IMR-90 (cell line): ENCODE data around the gene CIC. TPM values are rescaled to one million over a fixed set of nuclear protein-coding genes. Genes with fewer than 3 reads are reported as not detected.
"Not testable (repeated sequence)": the region's sequence is repeated elsewhere in the genome, so short reads cannot be mapped to it uniquely, and the experiment has no call there.

ENCODE experiments used
- ATAC-seq: fragments of 200-7000 bp; cut with Tn5 transposase; 2 replicates; pipeline ENCODE4 v1.9.1; 2020; ENCODE audit warnings: low read depth, mild to moderate bottlenecking, moderate library complexity
- BruUV-seq: library from RNA; stranded (reverse); fragments of 400-500 nt; replicated peaks from 2 replicates; lab custom pipeline; 2021; lab: Mats Ljungman, UMichigan
- CTCF ChIA-PET: fragments of 300-600 bp; formaldehyde crosslinking; extraction: SDS; loops from one replicate; lab custom pipeline; 2021; ENCODE audit warnings: antibody characterized with exemption; lab: Yijun Ruan, JAX
- POLR2A ChIA-PET: fragments of 300-600 bp; sonication (Branson Sonifier 250); formaldehyde crosslinking; loops from one replicate; lab custom pipeline; 2022; ENCODE audit warnings: antibody characterized with exemption; ENCODE audit not compliant: unreplicated experiment; lab: Charles Lee
- DNase-seq: peaks from one replicate; pipeline ENCODE4 v3.0.0; 2013
- H2AFZ ChIP-seq: replicated peaks from 2 replicates; pipeline ENCODE3; 2013; ENCODE audit warnings: low read length, mild to moderate bottlenecking; ENCODE audit not compliant: poor library complexity
- H2AK5ac ChIP-seq: 2 replicates; pipeline ENCODE4 v1.6.1; 2013; ENCODE audit warnings: low read depth, low read length, inconsistent platforms
- H2AK9ac ChIP-seq: replicated peaks from 2 replicates; pipeline ENCODE3; 2013; ENCODE audit warnings: mild to moderate bottlenecking, low read depth, low read length, moderate library complexity; ENCODE audit not compliant: poor library complexity
- H2BK120ac ChIP-seq: 2 replicates; pipeline ENCODE4 v1.6.1; 2013; ENCODE audit warnings: low read depth, low read length, inconsistent platforms
- H2BK15ac ChIP-seq: 3 replicates; pipeline ENCODE4 v1.6.1; 2013; ENCODE audit warnings: low read depth, low read length, inconsistent platforms
- H2BK20ac ChIP-seq: 2 replicates; pipeline ENCODE4 v1.6.1; 2013; ENCODE audit warnings: low read depth, mild to moderate bottlenecking, inconsistent platforms, low read length, moderate library complexity
- H2BK5ac ChIP-seq: 2 replicates; pipeline ENCODE4 v1.6.1; 2013; ENCODE audit warnings: mild to moderate bottlenecking, low read depth, low read length, inconsistent platforms; ENCODE audit not compliant: poor library complexity, severe bottlenecking
- H3K14ac ChIP-seq: replicated peaks from 2 replicates; pipeline ENCODE4 v1.6.1; 2013; ENCODE audit warnings: low read depth, low read length, inconsistent platforms
- H3K18ac ChIP-seq: 2 replicates; pipeline ENCODE4 v1.6.1; 2013; ENCODE audit warnings: low read depth, low read length, control low read depth
- H3K23ac ChIP-seq: 2 replicates; pipeline ENCODE4 v1.6.1; 2013; ENCODE audit warnings: low read depth, low read length, inconsistent platforms
- H3K27ac ChIP-seq: 2 replicates; pipeline ENCODE4 v1.5.1; 2013; ENCODE audit warnings: mild to moderate bottlenecking, control low read depth, low read length; ENCODE audit not compliant: insufficient read depth
- H3K27me3 ChIP-seq: 2 replicates; pipeline ENCODE4 v1.6.1; 2013; ENCODE audit warnings: low read length; ENCODE audit not compliant: control insufficient read depth, insufficient read depth
- H3K36me3 ChIP-seq: 2 replicates; pipeline ENCODE4 v1.6.1; 2013; ENCODE audit warnings: low read length, mixed read lengths; ENCODE audit not compliant: control insufficient read depth, insufficient read depth
- H3K4ac ChIP-seq: 2 replicates; pipeline ENCODE4 v1.6.1; 2013; ENCODE audit warnings: low read depth, low read length, inconsistent platforms
- H3K4me1 ChIP-seq: 2 replicates; pipeline ENCODE4 v1.6.1; 2013; ENCODE audit warnings: low read length, mixed read lengths; ENCODE audit not compliant: control insufficient read depth, insufficient read depth
- H3K4me2 ChIP-seq: 2 replicates; pipeline ENCODE4 v1.6.1; 2013; ENCODE audit warnings: low read depth, mild to moderate bottlenecking, control low read depth, low read length, moderate library complexity
- H3K4me3 ChIP-seq: 2 replicates; pipeline ENCODE4 v1.5.1; 2013; ENCODE audit warnings: low read depth, mild to moderate bottlenecking, control low read depth, low read length, moderate library complexity; ENCODE audit not compliant: insufficient read depth
- H3K56ac ChIP-seq: 2 replicates; pipeline ENCODE4 v1.6.1; 2013; ENCODE audit warnings: low read length, inconsistent platforms; ENCODE audit not compliant: insufficient read depth; ENCODE audit errors: extremely low read depth
- H3K79me1 ChIP-seq, 2 experiments: 2 replicates each; pipeline ENCODE4 v1.6.1; 2013; ENCODE audit warnings: low read length in 2 of 2, inconsistent platforms in 1 of 2, low read depth in 1 of 2
- H3K9ac ChIP-seq: 2 replicates; pipeline ENCODE4 v1.6.1; 2013; ENCODE audit warnings: low read depth, low read length, control low read depth
- H3K9me1 ChIP-seq: 2 replicates; pipeline ENCODE4 v1.6.1; 2013; ENCODE audit warnings: low read length, inconsistent platforms; ENCODE audit not compliant: insufficient read depth
- H3K9me3 ChIP-seq: 2 replicates; pipeline ENCODE4 v1.6.1; 2013; ENCODE audit warnings: low read length; ENCODE audit not compliant: control insufficient read depth, insufficient read depth
- H4K20me1 ChIP-seq: 2 replicates; pipeline ENCODE4 v1.6.1; 2013; ENCODE audit warnings: low read length, inconsistent platforms; ENCODE audit not compliant: insufficient read depth
- H4K5ac ChIP-seq: 2 replicates; pipeline ENCODE4 v1.6.1; 2013; ENCODE audit warnings: mild to moderate bottlenecking, low read depth, low read length, control low read depth
- H4K8ac ChIP-seq, 2 experiments: 2 replicates each; pipeline ENCODE4 v1.6.1; 2013; ENCODE audit warnings: low read depth in 2 of 2, low read length in 2 of 2, control low read depth in 1 of 2, inconsistent platforms in 1 of 2
- H4K91ac ChIP-seq: 2 replicates; pipeline ENCODE4 v1.6.1; 2013; ENCODE audit warnings: low read depth, low read length, inconsistent platforms; ENCODE audit not compliant: insufficient read depth
- NFE2L2 ChIP-seq: fragments of 150-350 bp; IDR thresholded peaks from 2 replicates; pipeline ENCODE4 v1.6.1; 2016; ENCODE audit warnings: low read depth, mild to moderate bottlenecking, low read length
- RCOR1 ChIP-seq: IDR thresholded peaks from 2 replicates; pipeline ENCODE4 v1.6.1; 2012; ENCODE audit warnings: mild to moderate bottlenecking, low read length, improper control_type of control experiment; ENCODE audit not compliant: insufficient replicate concordance
- RFX5 ChIP-seq: IDR thresholded peaks from 2 replicates; pipeline ENCODE4 v1.8.0; 2012; ENCODE audit warnings: low read depth, mild to moderate bottlenecking, low read length, moderate library complexity
- WGBS, 2 experiments: methylation state at CpG; one replicate each; pipeline versions ENCODE4 v1.1.5 to v1.1.7; 2013; ENCODE audit warnings: missing lambda C conversion rate in 2 of 2; ENCODE audit not compliant: insufficient read length in 1 of 2; ENCODE audit errors: extremely low coverage in 2 of 2; 5-methylcytosine and 5-hydroxymethylcytosine counted together
- dilution Hi-C: fragments of 300-500 bp; cut with HindIII; formaldehyde crosslinking; loops from one replicate; pipeline ENCODE4 v1.14.3; 2018; ENCODE audit warnings: low sequenced_read_pairs; ENCODE audit not compliant: unreplicated experiment
- in situ Hi-C: fragments of 300-500 bp; cut with MboI; formaldehyde crosslinking; loops from 3 replicates; pipeline ENCODE4 v1.14.3; 2019; ENCODE audit warnings: low sequenced_read_pairs, inconsistent platforms, mixed read lengths
- intact Hi-C: fragments of 100-400 bp; cut with micrococcal nuclease; formaldehyde crosslinking; loops from 2 replicates; pipeline ENCODE4 v1.10.0; 2022
- polyA plus RNA-seq, 3 experiments: library from polyadenylated mRNA; depleted of rRNA; stranded (reverse); fragments of >200 nt; gene quantifications; 2 replicates each; pipeline ENCODE4 v1.2.3, GENCODE V29; 2012; ENCODE audit warnings: low replicate concordance in 1 of 3
- total RNA-seq: library from RNA; depleted of rRNA; stranded (reverse); fragments of >200 nt; gene quantifications from 2 replicates; pipeline ENCODE4 v1.2.3, GENCODE V29; 2012

CIC gene
- total and polyA plus RNA-seq, 2 of the 4 experiments (the other 2 are of a cell fraction): 1.8 to 23.2 TPM

DNA sequence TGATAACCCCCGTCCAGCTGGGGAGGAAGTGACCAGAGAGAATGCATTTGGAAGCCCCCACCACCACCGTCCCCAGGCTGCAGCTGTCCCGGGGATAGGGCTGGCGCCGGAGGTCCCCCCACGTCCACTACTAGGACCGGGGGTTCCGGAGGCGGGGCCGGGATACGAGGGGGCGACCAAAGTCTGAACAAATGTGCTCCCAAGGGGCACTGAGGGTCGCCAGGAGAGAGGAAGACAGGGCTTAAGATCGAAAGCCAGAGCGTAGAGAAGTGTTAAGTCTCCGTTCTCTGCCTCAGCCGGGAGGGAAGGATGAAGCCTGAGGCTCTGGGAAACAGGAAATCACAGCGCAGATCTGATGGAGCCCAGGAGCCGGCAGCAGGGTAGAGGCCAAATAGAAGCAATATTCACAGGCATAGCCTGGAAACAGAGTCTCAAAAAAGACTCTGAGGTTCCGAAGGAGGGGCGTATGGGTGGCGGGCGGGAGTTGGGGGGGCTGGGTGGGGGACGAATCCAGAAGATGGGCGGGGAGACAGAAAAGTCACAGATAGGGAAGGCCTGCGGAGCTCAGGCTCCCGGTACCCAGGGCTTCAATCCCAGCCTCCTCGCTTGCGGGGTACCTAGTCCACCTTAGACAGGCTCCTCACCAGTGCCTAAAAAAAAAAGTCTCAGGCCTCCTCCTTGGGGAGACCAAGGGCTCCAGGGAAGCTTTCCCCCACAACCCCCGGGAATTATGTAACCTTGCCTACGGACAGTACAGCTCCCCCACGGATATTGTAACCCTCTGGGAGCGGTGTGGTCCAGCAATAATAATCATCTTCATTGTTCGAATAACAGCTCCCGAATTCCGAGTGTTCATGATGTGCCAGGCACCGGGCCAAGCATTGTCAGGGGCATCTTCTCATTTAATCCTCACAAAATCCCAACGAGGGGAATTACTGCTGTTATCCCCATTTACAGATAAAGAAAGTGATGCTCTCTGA lies 13.0 kb upstream of the CIC start (continued):
- TF ChIP-seq RFX5: no peak
- no peak for TF ChIP-seq RCOR1
- no peak for TF ChIP-seq NFE2L2

DNA sequence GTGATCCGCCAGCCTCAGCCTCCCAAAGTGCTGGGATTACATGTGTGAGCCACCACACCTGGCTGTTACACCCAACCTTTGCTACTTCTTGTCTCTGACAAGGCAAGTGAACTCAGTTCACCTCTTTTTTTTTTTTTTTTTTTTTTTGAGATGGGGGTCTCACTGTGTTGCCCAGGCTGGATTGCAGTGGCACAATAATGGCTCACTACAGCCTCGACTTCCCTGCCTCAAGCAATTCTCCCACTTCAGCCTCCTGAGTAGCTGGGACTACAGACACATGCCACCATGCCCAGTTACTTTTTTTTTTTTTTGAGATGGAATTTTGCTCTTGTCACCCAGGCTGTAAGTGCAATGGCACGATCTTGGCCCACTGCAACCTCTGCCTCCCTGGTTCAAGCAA lies 11.2 kb upstream of the CIC start:
- H3K4me3 ChIP-seq, H3K4ac ChIP-seq, H3K23ac ChIP-seq, H3K18ac ChIP-seq, H4K91ac ChIP-seq, H3K4me2 ChIP-seq, H3K9ac ChIP-seq, BruUV-seq, H3K9me1 ChIP-seq, H2AK5ac ChIP-seq, H4K8ac ChIP-seq, H3K56ac ChIP-seq, ATAC-seq, H2AFZ ChIP-seq, H3K36me3 ChIP-seq, H2BK20ac ChIP-seq, H2BK120ac ChIP-seq, H3K27me3 ChIP-seq, H4K5ac ChIP-seq, H2BK15ac ChIP-seq, in situ Hi-C loops, intact Hi-C loops, H4K20me1 ChIP-seq, H3K14ac ChIP-seq, H3K9me3 ChIP-seq, H2AK9ac ChIP-seq, dilution Hi-C loops, H2BK5ac ChIP-seq, DNase-seq, H3K27ac ChIP-seq, H3K4me1 ChIP-seq: not testable (repeated sequence)
- no CpG with 5 or more reads among the region's 3 CpGs for WGBS, 2 experiments
- POLR2A ChIA-PET: interaction anchor here (0.6 kb wide), 1 partner anchor 18 kb away, joined by 7 read pairs; no protein-coding TSS in a partner anchor
- CTCF ChIA-PET: interaction anchor here (0.7 kb wide), 1 partner anchor 125 kb away, joined by 3 read pairs; the partner anchor contains the start of gene POU2F2
- H3K79me1 ChIP-seq: peaks cover 0 to 11% of the 10 kb centered on the region in 2 experiments; a peak in 2 of 4 replicates
